HTERT RPE-1 (cell line): Measurements from ENCODE around the gene SPATA2.
"Not testable (repeated sequence)": the region's sequence is repeated elsewhere in the genome, so short reads cannot be mapped to it uniquely, and the experiment has no call there.

ENCODE experiments used
- in situ Hi-C: fragments of 300-500 bp; cut with MboI; formaldehyde crosslinking; loops from 4 replicates; pipeline ENCODE4 v1.14.3; 2020; ENCODE audit warnings: low sequenced_read_pairs

The SPATA2 gene

DNA sequence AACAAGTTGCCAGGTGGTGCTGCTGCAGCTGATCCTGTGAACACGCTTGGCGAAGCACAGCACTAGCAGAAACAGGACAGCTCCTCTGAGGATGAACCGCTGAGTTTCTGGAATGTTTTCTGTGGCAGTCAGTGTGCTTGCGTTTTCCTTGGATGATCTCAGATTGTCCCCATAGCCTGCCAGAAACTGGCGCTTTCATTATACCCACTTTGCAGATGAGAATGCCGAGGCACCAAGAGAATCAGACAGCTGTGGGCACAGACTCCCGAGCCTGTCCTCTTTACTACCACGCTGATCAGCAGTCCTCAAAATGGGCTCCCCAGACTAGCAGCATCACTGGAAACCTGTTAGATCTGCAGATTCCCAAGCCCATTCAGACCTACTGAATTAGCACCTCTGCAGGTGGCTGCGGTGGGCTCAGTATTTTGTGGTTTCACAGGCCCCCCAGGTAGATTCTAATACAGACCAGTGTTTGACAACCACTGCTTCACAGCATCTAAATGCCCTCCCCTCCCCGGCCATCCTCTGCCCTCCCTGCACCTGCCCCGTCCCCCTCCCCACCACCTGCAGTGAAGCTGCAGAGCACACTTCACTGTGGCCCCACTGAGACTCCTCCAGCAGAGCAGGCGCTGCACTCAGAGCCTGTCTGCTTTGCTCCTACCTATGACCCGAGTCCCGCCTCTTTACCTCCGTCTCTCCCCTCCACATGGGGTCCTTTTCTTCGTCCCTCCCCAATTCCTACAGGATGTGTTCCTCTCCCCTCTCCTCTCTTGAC is 29.6 kb downstream of the SPATA2 start:
- in situ Hi-C loops: no loop called here

DNA sequence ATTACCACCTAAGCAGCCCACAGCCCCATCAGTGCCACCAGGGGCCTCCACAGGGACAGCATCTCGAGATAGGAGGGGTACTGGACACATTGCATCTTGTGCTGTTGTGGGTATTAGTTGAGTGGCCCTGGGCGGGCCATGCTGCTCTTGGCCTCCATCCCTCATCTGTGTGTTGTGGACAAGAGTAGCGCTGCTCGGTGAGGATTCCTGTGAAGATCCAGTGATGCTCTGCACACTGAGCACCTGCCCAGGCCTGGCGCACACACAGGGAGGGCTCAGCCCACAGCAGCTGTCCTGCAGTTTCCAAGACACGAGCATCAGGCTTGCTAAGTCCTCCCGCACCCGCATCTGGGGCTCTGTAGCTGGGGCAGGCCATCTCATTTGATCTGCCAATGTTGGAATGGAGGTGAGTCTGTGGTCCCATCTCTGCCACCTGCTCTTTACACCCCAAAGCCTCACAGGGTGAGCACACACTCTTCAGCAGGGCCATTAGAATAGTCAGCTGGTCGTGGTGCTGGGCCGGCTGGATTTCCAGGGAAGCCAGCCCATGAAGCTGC is 32.0 kb downstream of the SPATA2 start:
- in situ Hi-C loops: no loop called here

DNA sequence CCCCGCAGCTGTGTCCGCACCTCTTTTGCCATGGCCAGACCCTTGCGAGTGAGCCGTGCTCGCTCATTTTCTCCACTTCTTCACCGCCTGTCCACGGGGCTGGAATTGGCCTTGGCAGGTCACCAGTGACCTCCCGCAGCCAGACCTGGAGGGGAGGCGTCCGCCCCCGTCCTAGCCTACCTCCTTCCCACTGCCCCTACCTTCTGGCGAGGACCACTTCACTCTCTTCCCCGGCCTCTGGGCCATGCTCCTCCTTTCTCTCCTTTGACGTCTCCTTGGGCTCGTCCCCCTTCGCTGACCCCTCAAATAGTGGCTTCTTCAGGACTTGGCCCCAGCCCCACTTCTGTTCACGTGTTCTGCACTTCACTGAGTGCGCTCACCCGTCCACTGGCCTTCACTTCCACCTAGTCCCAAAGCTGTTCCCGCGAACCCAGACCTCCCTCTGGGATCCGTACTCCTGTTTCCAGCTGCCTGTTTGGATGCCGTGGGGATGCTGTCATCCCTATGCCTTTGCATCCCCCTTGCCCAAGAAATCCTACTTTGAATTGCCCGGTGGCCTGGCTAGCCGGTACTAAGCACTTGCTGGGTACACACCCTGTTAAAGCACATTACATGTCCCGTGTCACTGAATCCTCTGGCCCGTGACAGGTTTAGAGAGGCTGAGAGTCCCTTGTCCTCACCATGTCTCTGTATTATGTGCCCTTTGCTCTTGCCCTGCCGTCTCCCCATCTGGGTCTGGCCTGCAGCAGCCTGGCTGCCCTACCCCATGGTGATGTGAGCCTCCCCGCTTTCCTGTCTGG is 33.0 kb downstream of the SPATA2 start:
- in situ Hi-C loops: no loop called here

DNA sequence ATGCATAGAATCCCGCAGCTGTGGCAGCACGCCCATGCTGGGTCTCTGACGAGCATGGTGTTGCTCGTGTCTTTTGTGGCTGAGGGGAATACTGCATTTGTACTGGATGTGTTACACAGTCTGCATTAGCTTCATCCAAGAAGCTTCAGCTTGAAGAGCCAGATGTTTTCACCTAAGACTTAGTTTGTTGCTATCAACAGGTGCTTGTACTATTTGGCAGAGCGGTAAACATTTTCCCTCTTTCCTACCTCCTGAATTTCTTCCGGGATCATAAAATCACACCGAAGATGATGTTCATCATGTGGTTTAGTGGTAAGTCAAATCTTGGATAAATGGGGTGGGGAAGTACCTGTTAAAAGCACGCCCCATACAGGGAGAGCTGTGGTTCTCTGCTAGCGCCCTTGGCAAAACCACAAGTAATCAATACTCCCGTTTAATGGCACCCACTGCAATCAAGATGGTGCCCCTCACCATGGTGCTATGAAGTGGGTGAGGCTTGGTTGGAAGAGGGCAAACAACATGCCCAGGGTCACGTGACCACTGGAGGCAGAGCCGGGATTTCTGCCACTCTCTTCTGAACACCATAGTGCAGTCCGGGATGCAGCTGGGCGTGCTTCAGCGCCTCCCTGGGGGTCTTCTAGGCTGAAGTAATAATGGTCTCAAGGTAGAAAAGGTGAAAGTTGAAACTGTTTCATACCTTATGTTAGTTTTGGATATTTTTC is 34.4 kb downstream of the SPATA2 start:
- in situ Hi-C loops: no loop called here

DNA sequence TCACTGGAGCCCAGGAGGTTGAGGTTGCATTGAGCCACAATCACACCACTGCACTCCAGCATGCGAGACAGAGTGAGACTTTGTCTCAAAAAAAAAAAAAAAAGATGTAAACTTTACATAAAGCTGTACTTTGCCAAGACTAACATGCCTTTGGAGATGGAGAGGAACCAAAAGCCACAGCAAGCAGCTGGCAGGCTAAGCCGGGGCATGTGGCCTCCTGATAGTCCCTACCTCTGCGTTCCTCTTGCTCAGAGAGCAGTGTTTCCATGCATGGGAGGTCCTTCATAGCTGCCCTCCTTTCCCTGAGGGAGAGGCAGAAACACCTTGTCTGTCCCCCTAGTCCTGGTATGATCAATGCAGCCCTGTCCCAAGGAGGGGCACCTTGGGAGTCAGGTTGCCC is 35.2 kb downstream of the SPATA2 start:
- in situ Hi-C loops: no loop called here

DNA sequence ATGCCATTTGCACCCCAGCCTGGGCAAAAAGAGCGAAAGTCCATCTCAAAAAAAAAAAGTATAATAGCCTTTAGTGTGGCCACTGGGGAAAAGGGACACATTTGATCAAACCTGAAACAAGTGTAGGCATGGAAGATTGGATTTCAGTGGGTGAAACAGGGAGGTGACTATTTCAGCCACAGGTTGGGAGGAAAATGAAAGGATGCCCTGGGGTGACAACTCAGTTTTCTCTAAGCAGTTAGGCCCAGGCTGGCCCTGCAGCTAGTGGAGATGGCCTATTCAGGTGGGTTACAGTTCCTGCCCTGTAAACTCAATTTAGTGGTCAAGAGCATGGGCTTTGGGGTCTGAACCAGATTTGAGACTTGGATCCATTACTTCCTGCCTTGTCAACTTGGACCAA is 36.4 kb downstream of the SPATA2 start:
- in situ Hi-C loops: no loop called here

DNA sequence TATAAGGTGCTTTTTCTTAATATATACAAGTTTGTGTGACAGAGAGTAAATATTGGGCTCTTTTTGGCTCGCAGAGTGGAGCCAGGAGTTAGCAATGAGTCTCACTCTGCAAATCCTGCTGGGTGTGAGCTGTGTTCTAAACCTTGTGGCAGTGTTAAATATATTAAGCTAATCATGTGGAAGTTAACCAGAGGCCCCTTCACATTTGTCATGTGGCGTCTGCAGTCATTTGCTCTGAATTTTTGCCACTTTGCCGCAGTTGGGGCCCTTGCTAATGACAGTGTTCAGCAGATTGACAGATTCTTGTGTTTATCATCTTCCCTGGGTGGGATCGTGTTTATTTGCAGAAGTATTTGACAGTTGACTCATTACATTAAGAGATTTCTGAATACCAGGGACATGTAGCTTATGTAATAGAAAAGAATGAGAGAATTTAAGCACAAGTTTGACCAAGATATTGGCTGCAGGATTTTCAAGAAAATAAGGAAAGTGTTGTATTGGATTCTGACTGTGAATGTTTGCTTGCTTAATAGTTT is 37.9 kb downstream of the SPATA2 start:
- in situ Hi-C loops: no loop called here

DNA sequence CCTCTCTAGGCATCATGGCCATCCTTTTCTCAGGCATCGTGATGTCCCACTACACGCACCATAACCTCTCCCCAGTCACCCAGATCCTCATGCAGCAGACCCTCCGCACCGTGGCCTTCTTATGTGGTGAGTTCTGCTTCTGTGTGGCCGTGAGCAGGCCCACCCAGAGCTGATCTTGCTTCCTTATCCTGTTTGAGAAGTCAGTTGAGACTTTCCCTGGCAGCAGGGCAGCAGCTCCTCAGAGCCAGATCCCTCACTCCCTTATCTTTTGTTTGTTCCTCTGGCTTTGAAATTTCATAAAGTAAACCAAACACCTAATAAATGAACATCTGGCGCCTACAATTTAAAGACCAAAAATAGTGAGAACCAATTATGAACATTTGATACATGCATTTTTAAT is 40.6 kb downstream of the SPATA2 start:
- in situ Hi-C loops: no loop called here

DNA sequence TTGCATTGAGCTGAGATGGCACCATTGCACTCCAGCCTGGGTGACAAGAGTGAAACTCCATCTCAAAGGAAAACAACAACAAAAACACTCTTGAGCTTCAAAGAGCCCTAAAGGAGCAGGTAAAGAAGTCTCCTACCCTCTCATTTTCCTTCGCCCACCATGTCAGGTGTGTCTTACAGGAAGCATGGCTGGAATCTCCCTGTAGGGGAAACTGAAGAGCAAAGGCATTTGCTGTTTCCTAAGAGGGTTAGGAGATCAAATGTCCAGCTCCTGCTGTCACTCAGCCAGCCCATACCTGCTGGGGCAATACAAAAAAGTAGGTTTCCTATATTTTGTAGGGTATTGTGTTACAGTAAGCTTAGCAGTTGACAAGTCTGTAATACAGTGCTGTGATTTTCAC is 43.3 kb downstream of the SPATA2 start:
- in situ Hi-C loops: no loop called here

DNA sequence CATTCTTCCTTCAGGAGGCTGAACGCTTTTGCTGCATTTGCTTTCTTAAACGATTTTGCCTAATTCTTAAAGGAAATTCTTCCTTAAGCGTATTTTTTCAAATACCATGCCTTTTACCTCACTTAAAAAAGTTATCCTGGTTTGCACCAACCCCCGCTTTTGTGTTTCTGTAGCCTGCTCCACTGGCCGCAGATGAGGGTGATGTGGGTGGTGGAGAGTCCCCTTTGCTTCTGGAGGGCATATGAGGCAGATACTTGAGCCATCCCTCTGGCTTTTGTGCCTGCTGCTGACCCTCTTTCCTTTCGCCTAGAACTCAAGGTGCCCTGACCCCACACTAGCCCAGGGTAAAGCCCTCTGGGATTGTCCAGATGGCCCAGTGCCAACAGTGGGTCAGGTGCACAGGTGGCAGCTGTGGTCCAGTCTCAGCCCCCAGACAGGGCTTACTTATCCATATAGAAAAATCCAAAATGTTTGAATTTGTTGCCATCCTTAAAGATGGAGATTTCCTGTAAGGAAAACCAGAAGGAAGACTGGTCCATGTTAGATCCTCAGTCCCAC is 43.9 kb downstream of the SPATA2 start:
- in situ Hi-C loops: no loop called here

DNA sequence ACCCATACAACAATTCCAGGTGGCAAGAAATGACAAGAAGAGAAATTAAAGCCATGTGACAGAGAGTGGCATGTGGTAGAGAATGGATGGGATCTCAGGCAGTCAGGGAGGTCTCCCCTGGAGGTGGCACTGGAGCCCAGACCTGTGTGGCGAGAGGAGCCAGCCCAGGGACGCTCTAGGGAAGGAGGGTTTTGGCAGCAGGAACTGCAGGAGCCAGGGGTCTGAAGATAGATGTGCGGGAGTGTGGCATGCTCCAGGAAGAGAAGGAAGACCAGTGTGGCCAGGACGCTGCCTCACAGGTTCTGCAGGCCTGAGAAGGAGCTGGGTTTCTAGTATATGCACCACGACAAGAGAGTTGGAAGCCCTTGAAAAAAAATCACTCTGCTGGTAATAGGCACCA is 45.1 kb downstream of the SPATA2 start:
- in situ Hi-C loops: no loop called here

DNA sequence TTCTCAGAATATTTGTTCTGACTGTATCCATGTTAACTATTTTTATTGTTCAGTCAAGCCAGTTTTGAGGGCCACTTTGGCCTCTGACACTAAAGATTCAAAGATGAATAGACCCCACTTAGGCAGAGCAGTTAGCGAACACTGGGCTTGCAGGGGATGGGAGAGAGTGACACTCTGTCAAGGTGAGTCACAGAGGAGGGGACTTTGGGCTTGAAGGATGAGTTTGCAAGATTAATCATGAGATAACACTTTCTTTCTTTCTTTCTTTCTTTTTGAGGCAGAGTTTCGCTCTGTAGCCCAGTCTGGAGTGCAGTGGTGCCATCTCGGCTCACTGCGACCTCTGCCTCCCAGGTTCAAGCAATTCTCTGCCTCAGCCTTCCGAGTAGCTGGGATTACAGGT is 46.4 kb downstream of the SPATA2 start:
- in situ Hi-C loops: no loop called here

DNA sequence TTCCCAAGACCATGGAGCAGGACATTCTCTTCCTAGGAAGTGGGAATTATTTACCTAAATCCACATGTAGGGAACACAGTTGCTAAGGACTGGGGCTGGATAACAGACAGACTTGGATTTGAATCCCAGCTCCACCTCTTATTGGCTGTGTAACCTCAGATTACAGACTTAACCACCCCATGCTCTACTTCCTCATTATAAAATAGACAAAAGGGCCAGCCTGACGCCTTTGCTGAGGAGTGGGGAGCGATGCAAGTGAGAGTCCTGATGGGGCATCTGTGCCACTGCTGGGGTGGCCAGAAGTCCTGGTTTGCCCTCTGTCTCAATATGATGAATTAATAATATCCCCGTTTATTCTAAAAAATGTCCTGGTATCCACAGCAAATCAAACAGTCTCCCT is 46.8 kb downstream of the SPATA2 start:
- in situ Hi-C loops: no loop called here

DNA sequence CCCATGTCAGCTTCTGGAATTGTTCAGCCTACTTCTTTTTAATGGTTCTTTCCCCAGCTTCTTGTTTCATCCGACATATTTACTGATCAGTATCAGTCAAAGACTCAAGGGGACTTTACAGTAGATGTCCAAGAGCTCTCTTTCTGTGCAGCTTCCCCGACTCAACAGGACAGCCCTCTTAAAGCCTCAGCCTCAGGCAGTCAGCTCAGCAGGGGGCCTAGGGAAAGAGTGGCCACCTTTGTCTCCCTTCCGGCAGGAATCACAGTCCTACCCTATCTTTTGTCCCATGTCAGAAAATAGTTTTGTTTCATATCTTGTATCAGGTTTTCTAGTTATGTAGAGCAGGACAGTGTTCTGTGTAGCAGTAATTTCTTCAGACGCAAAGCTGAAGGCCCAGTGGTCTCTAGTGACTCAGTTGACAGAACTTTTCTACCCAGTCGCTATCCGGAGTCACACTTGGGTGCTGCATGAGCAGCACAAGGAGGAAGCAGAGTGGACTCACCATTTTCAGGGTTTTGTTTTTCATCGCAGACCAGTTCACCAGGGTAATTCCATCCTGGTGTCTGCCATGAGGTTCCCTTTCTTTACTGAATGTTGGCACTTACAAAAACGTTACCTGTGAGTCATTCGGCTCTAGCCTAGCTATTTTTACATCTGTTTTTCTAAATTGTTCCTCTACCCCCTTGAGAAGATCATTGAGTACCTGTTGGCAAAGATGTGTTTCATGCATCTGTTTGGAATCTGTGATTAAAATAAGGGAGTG is 47.7 kb downstream of the SPATA2 start:
- in situ Hi-C loops: no loop called here

DNA sequence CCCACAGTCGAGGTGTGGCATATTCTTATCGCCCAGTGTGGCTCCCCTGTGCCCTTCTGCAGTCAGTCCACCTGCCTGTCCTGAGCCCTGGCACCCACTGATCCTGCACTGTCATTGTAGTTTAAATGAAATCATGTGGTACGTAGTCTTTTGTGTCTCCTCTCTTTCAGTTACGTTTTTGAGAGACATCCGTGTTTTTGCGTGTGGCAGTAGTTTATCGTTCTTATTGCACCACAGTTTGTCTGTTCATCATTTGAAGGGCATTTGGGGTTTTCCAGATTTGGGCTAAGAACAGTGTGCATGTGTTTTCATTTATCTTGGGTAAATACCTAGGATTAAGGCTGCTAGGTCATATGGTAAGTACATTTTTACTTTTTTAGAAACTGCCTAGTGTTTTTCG is 49.3 kb downstream of the SPATA2 start:
- in situ Hi-C loops: no loop called here

DNA sequence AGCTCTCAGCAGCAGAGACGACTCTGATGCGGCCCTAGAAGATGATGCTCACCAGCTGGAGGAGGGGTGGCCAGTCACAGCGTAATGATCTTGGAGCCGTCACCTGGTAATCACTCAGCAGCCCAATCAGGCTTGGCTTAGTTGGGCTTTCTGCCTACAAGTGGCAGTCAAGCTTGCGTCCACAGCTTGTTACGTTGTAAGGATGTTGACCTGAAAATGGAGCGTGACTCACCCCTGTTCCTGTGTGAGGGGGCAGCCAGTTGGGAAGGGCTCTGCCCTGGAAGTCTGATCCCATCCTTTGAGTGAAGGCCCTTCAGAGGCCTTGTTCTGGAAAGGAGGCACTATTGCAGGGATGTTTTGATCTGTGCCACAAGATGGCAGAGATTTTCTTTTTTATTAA is 49.8 kb downstream of the SPATA2 start:
- in situ Hi-C loops: no loop called here

DNA sequence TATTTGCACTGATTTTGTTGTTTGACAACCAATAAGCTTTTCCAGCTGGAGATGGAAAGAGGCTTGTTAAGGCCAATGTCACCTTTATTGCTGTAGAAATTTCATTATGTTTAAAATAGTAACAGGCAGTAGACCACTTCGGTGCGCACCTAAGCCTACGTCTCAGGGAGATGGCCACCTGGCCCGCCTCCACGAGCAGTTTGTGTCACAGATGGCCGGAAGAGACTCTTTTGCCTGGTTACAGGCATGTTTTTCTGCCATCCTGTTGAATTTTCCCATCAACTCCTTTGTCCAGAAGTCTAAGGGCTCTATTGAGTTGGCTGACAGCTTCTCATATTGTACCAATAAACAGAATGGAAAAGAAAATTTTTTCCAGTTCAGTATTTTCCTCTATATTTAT is 51.7 kb downstream of the SPATA2 start:
- in situ Hi-C loops: no loop called here

DNA sequence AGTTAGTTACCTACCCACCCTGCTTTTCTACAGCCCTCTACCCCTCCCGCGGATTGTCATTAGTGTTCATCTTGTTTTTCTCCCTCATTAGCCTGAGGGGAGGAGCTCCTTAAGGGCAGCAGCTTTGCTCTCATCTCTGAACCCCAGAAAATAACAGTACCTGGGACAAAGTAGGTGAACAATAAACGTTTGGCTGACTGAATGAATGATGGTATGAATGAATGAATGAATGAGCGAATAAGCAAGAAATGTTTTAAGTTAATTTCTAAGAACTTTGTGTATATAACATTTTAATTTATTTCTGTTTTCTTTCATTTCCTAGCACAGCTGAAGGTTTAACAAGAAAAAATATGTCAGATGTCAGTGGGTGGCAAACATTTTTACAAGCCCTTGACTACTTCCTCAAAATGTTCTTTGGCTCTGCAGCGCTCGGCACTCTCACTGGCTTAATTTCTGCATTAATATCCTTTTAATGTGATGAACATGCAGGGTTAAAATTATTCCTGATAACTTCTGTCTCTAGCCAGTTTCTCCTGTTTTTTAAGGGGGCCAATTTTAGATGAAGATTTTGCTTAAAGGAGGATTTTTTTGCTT is 52.6 kb downstream of the SPATA2 start:
- in situ Hi-C loops: no loop called here

DNA sequence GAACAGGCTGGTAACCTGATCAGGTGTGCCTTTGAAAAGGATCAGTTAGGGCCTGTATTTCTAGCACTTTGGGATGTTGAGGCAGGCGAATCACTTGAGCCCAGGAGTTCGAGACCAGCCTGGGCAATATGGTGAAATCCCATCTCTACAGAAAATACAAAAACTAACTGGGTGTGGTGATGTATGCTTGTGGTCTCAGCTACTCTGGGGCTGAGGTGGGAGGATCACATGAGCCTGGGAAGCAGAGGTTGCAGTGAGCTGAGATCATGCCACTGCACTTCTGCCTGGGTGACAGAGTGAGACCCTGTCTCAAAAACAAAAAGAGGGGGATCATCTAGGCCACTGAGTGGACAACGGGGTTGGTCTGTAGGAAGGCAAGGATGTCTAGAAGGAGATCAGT is 54.1 kb downstream of the SPATA2 start:
- in situ Hi-C loops: not testable (repeated sequence)

DNA sequence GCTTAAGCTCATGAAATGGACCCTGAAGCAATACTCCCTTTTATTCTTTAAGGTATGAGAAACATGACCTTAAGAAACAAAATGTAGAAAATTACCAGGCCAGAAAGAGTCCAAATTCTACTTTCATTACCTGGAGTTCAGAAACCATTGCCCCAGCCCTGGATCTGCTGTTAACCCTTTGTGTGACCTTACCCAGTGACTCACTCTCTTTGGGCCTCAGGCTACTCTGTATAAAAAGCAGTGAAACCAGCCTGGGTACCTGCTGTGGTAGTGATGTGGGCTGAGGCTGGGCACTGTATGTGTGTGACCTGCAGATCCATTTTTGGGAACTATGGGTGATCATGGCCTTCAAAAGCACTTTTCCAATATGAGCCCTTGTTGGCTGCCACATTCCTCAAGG is 55.5 kb downstream of the SPATA2 start:
- in situ Hi-C loops: no loop called here
